IPS-NIHi7 (cell line): ENCODE results near the gene PAQR5.
"Not testable (repeated sequence)": the region's sequence is repeated elsewhere in the genome, so short reads cannot be mapped to it uniquely, and the experiment has no call there.

Source experiments
- DNase-seq: peaks from one replicate; pipeline ENCODE4 v3.0.0; 2012; ENCODE audit warnings: mixed read lengths; ENCODE audit errors: extremely low spot score

Gene PAQR5, protein sequence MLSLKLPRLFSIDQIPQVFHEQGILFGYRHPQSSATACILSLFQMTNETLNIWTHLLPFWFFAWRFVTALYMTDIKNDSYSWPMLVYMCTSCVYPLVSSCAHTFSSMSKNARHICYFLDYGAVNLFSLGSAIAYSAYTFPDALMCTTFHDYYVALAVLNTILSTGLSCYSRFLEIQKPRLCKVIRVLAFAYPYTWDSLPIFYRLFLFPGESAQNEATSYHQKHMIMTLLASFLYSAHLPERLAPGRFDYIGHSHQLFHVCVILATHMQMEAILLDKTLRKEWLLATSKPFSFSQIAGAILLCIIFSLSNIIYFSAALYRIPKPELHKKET

DNA sequence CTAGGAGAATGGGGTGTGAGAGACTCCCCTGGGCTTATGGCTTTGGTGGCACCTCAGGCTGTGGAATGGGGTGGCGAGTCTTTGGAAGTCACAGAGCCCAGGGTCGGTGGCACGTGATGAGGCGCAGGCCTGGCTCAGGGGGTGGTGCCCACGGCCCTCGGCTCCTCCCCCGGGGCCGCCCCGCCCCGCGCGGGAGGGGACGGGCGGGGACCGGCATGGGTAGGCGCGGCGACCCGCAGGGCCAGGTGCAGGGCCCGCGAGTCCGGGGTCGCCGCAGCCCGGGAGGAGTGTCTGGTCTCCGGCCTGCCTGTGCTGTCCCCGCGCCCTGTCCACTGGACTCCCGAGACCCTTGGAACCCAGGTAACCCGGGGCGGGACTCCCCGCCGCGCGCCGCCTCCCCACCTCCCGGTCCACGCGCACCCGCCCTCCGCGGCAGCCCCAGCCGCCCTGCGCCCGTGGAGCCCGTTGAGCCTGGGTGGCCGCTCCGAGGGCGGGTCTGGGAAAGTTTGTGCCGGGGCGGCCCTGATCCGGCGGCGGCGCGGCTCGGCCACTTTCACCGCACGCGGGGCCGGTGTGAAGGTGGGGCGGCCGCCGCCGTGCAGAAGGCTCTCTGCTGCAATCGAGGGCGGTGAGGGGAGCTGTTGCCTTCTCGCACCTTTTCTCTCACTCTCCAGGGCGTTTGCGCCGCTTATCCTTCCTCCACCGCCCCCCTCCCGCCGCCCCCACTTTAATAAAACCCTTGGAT, at the start of gene PAQR5:
PAQR5 (plus strand) TSS at position 216 of the 745 bp plus-strand sequence. CDS start 61,169 bp downstream, outside the sequence.
- peak; percentile 77 for DNase-seq

DNA sequence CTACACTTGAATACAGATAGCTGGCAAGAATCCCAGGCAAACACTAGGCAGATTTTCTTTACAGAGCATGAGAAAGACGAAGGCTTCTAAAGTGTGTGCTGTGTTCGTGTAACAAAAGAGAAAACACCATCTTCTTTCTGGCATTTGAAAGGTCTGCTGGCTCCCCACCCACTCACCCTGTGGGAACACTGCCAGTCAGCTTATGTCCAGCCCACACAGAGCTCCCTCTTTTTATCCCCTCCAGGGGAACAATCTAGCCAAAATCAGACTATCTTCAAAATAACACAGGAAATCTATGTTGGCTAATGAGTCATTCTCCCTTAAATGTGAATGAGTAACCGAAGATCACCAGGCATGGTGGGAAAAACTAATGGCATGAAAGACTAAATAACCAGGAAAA, 45.6 kb upstream of the PAQR5 start:
- DNase-seq: no peak

DNA sequence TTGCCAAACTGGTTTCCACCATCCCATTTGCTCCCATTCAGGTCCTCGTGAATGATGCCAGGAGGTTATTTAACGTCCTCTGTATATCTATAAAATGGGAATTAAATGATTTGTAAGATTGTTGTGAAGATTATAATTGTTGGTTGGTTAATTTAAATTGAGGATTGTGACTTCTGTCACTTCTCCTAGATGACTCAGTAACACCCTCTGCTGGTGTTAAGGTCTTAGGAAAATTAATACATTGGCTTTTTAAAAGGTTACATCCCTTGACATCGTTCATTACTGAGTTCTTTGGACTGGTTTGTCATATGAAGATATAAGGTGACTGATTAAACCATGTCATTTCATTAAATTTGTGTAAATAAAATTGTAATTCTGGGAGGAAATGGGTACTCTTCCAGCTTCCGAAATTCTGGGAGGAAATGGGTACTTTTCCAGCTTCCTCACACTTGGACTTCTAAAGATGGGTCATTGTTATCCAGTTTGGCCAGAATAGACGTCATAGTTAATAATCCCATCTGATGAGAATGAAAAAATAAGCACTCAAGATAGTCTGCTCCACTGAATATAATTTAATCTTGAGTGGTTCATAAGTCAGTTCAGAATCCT, 33.3 kb upstream of the PAQR5 start:
- no peak for DNase-seq

DNA sequence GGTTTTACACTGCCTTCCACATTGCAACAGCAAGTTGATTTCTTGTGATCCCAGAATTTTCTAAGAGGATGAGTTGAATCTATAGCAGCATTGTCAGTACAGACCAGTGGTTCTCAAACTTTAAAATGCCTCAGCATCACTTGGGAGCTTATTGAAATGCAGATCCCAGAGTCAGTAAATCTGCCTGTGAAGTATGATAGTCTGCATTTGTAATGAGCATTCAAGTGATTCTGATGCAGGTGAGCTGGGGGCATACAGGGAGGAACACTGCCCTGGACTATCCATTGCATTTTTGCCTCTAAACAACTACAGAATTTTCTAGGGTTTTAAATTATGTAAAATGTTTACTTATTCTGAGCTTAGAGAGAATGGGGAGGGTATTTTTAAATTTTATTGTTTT, 27.5 kb upstream of the PAQR5 start:
- no peak for DNase-seq

DNA sequence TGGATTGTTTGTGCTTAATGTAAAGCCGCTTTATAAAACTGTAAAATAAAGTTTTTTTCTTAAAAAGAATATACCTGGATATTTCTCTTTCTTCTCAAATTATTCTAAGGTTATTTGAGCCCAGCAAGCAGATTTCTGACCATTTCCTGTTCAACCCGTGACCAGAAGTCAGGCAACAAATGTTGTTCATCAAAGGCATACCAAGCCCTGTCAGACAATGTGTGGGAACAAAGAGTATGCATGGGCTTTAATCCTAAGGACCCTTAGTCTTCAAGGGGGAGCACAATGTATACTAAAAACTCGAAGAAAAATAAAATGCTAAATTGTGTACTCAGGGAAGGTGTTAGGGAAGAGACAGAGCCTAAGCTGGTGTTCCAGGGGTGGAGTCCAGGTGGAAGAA, 26.6 kb upstream of the PAQR5 start:
- no peak for DNase-seq

DNA sequence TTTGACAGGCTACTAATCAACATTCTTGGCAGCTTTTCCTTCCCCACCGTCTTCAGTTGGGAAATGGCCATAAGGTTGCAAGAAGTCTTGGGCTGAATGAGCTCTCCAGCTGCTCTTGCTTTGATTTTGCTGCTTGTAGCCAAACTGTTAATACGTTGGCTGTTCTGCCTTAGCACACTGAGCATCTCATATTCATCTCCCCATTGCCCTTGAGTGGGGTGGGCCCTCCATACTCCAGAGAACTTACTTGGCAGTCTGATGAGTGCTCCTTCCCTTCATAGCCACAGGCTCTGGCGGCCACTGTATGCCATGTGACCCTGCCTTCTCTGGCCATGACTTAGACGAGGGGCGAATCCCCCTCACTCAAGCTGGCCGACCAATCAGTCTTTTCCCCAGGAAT, 25.8 kb upstream of the PAQR5 start:
- no peak for DNase-seq

DNA sequence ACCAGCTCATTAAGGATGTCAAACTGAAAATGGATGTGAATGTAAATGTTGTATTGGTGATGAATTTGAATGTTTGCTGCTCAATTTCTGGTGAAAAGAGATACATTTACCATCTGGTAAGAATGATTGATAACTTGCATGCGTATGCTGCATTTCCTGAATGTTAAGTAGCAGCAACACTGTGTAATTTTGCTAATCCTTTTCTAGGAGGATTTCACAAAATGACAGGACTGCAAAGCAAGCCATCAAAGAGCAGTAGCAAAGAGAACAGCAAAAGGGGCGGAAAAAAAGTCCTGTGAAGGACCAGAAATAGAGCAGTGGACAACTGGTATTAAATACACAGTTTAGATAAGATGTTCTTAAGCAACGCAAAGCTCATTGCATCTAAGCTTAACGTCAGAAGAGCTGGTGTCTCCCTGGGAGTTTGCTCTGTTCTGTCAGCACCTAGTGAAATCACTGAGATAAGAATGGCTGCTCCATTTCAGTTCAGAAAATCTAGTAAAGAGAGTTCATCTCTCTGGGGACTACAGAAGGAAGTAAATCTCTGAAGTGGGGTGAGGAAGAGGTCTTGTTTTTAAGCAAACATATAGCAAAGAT, 23.5 kb upstream of the PAQR5 start:
- DNase-seq: no peak

DNA sequence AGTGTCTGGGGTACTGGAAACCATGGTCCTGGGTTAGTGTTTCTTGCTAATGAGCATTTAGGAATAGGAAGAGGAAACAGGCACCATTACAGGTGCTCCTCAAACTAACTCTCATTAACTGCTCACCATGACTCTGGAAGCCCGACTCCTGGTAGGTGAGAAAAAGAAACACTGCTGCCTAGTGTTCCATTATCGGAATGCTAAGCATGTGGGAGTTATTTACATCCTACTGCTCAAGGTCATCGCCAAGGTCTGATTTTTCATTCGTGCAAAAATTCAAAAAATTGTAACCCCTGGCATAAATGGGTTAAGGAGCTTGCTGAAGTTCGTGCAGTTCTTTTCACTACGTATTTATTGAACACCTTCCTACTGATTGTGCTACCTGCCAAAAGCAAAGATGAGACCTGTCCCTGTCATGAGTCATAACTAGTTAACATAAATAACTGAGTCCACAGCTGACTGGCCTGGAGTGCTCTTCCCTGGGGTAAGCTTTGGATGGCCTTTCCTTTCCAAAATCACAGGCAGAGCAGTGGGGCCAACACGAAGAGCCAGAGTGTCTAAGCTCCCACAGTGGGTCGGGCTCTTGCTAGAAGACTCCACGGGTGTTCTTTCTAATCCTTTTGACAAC, 22.7 kb upstream of the PAQR5 start:
- DNase-seq: no peak

DNA sequence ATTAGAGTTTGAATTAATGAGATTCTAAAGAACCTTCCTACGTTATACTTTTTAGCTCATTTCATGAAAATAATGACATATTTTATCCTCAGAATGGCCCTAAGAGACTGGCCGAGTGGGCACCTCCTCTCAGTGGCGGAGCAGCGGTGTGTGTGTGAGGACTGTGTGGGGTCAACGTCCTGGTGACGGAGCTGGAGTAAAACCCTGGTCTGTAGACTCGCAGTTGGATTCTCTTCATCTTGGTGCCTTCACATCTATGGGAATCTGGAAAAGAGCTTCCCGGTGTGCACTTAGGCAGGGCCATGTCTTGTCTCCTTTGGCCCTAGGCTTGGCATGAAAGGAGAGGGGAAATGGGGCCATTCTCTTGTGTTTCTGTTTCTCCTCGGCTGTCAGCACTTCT, 21.4 kb upstream of the PAQR5 start:
- DNase-seq: no peak

DNA sequence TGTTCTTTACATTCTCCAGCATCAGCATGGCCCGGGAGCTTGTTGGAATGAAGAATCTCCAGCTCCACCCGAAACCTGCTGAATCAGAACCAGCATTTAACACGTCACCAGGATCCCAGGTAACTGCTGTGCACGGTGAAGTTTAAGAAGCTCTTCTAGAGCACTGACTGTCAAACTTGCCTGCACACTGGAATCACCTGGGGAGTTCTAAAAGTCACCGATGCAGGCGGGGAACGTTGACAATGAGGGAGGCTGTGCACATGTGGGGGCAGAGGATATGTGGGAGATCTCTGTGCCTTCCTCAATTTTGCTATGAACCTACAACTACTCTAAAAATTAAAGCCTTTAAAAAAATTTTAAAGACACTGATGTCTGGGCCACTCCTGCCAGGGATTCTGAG, 19.1 kb upstream of the PAQR5 start:
- DNase-seq: no peak

DNA sequence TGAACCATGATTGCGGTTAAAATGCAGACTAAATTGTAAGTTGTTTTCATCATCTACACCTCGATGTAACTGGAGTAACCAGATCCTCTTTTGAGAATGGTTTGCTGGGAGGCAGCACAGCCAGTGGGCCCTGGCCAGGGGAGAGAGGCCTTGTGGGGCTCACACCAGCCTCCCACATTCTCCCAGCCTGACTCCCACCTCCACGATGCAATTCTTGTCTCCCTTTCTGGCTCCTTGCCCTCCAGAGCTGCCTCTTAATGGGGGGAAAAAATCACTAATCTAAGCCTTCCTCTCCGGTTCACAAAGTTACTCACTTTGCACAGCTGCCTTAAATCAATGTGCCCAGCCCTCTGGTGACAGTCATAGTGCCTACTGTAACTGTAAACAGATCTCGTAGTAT, 17.9 kb upstream of the PAQR5 start:
- no peak for DNase-seq

DNA sequence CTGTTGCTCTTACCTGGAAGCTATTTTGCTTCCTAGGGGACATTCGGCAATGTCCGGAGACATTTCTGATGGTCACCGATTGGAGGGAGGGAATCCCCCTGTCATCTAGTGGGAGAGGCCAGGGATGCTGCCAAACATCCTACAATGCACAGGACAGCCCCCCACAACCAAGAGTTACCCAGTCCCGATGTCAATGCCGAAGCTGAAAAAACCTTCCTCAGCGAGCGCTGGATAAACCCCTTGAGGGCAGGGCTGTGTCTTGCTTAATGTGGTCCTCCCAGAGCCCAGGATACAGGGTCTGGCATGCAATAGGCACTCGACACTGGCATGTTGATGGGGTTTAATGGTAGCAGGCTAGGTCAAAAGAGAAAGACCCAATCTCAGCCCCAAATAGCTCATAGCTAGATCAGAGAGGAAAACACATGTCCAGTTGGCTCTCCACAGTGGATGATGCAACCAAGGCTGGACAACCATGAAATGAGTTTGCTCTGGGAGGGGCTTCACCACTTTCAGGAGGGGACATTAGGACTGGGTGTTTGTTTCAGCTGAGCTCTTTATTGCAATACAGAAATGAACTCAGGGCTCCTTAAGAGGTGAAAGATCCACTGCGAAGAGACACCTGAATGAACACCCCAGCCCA, 16.5 kb upstream of the PAQR5 start:
- no peak for DNase-seq

DNA sequence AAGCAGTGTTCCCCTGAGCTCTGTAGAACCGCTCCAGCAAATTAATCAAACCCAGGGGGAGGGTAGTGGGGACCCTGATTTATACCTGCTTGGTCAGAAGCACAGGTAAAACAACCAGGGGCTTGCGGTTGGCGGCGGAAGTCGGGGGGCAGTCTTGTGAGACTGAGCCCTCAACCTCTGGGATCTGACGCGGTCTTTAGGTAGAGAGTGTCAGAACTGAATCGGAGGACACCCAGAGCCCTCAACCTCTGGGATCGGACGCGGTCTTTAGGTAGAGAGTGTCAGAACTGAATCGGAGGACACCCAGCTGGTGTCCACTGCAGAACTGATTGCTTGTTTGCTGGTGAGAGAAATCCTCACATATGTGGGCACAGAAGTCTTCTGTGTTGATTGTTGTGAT, 12.9 kb upstream of the PAQR5 start:
- DNase-seq: no peak

DNA sequence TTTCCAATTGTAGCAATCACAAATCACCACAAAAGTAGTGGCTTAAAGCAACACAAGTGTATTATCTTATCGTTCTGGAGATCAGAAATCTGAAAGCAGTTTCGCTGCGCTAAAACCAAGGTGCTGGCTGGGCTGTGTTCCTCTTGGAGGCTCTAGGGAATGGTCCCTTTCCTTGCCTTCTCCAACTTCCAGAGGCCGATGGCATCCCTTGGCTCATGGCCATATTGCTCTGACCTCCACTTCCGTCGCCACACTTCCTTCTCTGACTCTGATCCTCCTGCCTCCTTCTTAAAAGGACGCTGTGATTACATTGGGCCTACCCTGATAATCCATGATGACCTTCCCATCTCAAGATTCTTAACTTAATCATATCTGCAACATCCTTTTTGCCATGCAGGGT, 10.7 kb upstream of the PAQR5 start:
- DNase-seq: no peak

DNA sequence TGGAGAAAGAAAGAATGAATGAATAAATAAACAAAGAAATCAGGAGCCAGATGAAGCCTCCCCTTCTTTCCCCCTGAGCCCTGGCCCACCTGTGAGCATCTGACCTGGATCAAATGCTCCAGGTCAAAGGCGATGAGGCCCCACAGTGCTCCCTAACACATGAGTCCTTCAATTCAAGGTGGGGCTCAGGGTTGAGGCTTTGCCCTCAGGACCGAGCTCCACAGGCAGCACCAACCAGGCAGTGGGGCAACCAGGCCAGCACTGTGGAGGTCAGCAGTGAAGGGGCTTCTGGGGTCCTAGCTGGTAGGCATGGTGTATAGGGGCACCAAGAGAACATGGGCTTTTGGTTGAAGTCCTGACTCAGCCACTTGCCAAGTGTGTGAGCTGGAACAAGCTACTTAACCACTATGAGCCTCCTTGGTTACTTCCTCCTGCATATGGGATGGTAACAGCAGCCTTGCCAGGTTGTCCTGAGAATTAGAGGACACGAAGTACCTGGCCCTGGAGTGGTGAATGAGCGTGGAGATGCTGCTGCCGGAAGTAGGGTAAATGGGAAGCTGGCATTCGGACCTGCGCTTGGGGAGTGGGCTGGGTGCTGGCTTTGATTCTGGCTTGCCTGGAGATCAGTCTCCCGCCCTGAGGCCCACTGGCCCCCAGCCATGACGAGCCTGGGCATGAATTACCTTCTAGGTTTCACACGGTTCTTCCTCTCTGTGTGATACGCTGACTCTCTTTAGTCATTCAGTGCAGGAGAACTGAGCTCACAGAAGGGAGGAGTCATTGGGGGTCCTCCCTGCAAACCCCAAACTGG, 10.0 kb upstream of the PAQR5 start:
- DNase-seq: no peak

DNA sequence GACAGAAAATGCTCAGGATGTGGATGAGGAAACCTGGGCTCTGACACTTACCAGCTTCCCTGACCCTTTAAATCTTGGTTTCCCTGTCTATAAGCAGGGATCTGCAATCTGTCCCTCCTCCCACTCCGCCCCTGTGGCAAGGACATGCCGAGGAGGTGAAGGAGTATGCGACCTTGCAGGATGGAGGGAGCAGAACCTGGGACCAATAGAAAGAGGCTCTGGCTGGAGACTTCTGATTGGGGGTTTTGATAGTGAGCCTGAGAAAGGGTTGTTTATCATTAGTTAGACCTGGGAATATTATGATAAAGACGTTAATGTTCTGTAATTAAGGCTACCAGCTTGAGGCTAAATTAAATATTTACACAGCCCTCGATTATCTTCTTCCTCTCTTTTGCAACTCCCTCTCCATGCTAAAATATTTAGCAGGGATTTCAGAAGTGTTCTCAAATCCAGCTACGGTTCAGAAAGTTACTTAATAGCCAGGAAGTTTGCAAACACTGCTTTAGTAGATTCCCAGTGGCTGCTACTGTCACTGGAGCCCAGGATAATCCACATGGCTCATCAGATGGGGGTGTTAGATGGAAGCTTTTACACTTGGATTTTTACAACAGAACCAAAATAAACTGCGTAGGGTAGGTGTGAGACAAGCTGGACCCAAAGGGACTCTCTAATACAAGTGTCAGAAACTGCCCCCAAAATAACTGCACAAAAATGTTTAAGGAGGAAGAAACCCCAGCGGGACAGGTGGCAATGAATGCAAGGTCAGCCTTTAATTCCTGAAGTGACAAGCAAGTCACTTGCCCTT, 9.2 kb upstream of the PAQR5 start:
- no peak for DNase-seq

DNA sequence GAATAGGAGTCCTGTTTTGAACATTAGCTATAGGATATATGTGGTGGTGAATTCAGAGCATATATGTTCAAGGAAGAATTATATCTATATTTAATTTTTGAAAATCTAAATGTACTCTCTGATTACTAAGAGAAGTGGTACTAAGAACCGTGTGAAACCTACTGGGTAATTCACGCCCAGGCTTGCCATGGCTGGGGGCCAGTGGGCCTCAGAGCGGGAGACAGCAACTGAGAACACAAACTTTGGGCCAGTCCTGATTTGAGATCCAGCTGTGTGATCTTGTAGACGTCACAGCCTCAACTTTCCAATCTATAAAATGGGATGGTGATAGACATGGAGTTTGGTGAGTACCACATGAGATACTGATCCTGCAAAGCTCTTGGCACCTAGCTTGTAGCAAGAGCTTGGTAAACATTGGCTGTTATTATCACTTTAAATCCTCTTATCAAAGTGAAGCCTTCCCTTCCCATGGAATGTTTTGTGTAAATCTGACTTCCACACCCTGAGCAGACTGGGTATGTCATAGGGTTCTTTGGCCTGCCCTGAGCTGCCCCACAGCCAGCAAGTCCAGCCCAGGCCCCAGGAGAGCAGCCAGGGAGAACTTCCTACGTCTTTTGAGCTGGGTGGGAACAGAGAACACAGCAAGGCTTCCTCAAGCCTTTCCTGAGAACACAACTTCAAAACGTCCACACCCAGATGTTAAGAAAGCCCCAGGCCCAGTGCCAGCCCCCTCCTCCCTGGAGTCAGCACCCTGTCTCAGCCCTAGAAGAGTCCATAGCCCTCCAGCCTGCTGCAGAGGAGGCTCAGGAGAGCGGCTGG, 8.2 kb upstream of the PAQR5 start:
- DNase-seq: no peak

DNA sequence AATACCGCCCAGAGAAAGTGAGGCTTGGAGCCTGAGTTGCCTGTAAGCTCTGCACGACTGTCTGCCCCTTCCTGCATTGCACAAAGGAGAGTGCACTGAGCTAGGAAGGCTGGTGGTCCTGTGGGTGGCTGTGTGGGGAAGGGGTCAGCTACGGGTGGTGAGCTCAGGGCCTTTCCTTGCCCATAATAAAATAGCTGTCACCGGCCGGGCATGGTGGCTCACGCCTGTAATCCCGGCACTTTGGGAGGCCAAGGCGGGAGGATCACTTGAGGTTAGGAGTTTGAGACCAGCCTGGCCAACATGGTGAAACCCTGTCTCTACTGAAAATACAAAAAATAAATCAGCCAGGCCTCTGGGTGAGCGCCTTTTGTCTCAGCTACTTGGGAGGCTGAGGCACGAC, 7.1 kb upstream of the PAQR5 start:
- not testable (repeated sequence) for DNase-seq

DNA sequence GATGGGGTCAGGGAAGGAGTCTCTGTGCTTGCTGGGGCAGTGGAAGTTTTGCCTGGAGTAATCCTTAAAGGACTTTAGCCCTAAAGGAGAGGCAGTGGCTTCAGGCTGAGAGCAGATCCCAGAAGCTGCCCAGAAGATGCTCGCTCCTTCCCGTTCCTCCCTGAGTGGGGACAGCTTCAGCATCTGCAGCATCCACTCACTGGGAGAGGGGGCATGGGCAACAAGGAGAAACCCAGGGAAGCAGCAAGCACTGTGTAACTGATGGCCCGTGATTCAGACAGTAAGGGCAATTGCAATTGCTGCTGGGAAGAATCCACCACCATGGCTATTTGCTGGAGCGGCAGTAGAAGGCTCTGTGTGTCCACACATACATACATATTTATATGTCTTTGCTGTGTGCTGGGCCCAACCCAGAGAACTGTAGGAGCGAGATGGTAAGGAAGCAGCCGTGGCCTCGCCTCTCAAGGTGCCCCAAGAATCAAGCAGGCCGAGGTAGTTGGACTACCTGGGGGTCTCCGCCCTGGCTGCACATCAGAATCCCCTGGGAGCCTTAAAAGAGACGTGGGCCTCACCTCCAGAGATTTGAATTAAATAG, 5.8 kb upstream of the PAQR5 start:
- DNase-seq: no peak
